ENCODE data around the gene ATP4A. TPM values are rescaled to one million over a fixed set of nuclear protein-coding genes. Genes with fewer than 3 reads are reported as not detected.

The ATP4A gene
- total RNA-seq, 3 donors from 2014 or later (not counting 1 experiment from before 2014, with no cell fraction given): not detected

DNA sequence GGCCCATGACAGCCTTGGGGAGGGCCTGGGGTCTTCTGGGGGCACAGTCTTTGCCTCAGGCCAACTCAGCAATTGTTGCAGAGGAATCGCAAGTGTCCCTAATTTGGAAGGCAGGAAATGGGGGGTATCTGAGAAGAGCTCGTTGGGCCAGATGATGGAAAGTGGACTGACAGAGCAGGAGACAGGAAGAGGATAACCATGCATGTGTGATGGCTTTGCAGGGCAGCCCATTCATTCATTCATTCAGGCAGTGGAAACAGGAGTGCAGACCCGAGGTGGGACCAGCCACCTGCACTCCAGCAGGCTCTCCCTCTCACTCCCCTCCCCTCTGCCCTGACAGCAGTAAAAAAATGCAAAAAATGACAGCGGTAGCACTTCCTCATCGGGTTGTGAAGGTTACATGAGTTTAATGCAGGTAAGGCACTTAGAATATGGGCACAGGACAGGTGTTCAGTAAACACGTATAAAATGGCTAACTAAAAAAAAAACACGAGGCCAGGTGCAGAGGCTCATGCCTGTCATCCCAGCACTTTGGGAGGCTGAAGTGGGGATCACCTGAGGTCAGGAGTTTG is 23.0 kb downstream of the ATP4A start:
- Histone ChIP-seq H3K27me3 (ENCODE audit: control insufficient read depth, insufficient read depth, low read length) (no peaks in the 10 kb centered on the region), H3K36me3 (ENCODE audit: control insufficient read depth, insufficient read depth, low read length) (no peaks in the 10 kb centered on the region), H3K9me3 (ENCODE audit: control insufficient read depth, insufficient read depth, low read length) (no peaks in the 10 kb centered on the region), H3K27ac (ENCODE audit: low read length) (no peak overlapping the region), H3K4me3 (ENCODE audit: low read length) (no peak overlapping the region), H3K4me1 (ENCODE audit: control insufficient read depth, insufficient read depth, low read length) (peaks cover 27% of the 10 kb centered on the region)
- Mint-ChIP-seq H3K27me3 (ENCODE audit: low read depth in 2 of 2) (no peaks in the 10 kb centered on the region), H3K9me3 (no peaks in the 10 kb centered on the region), H3K27ac (no peak overlapping the region), H3K4me3 (peak overlapping the region; percentile 60), H3K4me1 (peaks cover 14 to 31% of the 10 kb centered on the region in 2 donors), H3K36me3 (no peaks in the 10 kb centered on the region)
- intact Hi-C loops (cut with micrococcal nuclease): no loop called here
- DNase-seq (no peak), ATAC-seq (no peak)
- 56% methylated on average over 7 of the region's 7 CpGs for WGBS (ENCODE audit: insufficient coverage)
- TF ChIP-seq, protein P1, sequence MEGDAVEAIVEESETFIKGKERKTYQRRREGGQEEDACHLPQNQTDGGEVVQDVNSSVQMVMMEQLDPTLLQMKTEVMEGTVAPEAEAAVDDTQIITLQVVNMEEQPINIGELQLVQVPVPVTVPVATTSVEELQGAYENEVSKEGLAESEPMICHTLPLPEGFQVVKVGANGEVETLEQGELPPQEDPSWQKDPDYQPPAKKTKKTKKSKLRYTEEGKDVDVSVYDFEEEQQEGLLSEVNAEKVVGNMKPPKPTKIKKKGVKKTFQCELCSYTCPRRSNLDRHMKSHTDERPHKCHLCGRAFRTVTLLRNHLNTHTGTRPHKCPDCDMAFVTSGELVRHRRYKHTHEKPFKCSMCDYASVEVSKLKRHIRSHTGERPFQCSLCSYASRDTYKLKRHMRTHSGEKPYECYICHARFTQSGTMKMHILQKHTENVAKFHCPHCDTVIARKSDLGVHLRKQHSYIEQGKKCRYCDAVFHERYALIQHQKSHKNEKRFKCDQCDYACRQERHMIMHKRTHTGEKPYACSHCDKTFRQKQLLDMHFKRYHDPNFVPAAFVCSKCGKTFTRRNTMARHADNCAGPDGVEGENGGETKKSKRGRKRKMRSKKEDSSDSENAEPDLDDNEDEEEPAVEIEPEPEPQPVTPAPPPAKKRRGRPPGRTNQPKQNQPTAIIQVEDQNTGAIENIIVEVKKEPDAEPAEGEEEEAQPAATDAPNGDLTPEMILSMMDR (IDR thresholded peaks at IDR 0.05): no peak

DNA sequence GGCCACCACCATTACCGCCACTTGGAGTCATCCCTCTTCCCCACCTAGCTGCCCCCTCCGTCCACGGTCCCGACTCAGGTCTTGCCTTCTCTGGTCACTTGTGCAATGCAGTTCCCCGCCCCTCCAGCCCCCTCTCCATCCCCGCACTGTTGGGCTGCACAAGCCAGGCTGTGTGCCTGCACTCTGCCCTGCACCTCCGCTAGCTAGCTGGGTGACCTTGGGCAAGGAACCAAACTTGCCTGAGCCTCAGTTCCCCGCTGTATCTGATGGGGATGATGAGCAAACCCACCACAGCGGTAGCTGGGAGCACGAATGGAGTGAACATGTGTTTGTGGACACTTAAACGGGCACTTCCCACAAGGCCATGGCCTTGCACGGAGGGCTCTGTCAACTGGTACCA is 23.6 kb downstream of the ATP4A start:
- Histone ChIP-seq H3K4me3 (ENCODE audit: low read length) (no peak overlapping the region), H3K9me3 (ENCODE audit: control insufficient read depth, insufficient read depth, low read length) (no peaks in the 10 kb centered on the region), H3K27ac (ENCODE audit: low read length) (no peak overlapping the region), H3K27me3 (ENCODE audit: control insufficient read depth, insufficient read depth, low read length) (no peaks in the 10 kb centered on the region), H3K4me1 (ENCODE audit: control insufficient read depth, insufficient read depth, low read length) (peaks cover 24% of the 10 kb centered on the region), H3K36me3 (ENCODE audit: control insufficient read depth, insufficient read depth, low read length) (no peaks in the 10 kb centered on the region)
- no peak overlapping the region for H3K27ac Mint-ChIP-seq
- DNase-seq (no peak), ATAC-seq (no peak)
- no peaks in the 10 kb centered on the region for H3K9me3 Mint-ChIP-seq
- intact Hi-C loops (cut with micrococcal nuclease): no loop called here
- H3K4me1 Mint-ChIP-seq: peaks cover 13 to 33% of the 10 kb centered on the region in 2 donors
- H3K27me3 Mint-ChIP-seq (ENCODE audit: low read depth in 2 of 2): peaks cover 0 to 1% of the 10 kb centered on the region in 2 donors
- TF ChIP-seq, protein P1 (IDR thresholded peaks at IDR 0.05): no peak
- no peak overlapping the region for H3K4me3 Mint-ChIP-seq
- H3K36me3 Mint-ChIP-seq: no peaks in the 10 kb centered on the region
- WGBS (ENCODE audit: insufficient coverage): 92% methylated on average over 12 of the region's 12 CpGs

DNA sequence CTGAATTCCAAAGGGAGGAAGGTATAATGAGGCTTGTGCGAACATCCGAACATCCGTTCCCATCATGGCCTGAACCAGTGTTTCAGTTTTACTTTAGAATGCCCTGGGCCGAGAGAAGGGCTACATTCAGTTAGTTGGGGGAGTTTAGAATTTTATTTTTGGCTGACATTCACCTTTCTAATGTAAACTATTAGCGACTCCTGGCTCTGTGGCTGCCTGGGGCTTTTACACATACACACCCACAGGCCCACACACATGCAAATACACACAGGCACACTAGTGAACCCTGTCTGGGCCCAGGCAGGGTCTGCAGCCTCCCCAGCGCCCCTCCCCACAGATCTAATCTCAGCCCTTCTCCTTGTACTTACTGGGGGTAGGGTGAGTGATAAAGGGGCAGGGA is 24.1 kb downstream of the ATP4A start:
- Histone ChIP-seq H3K4me1 (ENCODE audit: control insufficient read depth, insufficient read depth, low read length) (peaks cover 24% of the 10 kb centered on the region), H3K27me3 (ENCODE audit: control insufficient read depth, insufficient read depth, low read length) (no peaks in the 10 kb centered on the region), H3K4me3 (ENCODE audit: low read length) (no peak overlapping the region), H3K27ac (ENCODE audit: low read length) (no peak overlapping the region), H3K9me3 (ENCODE audit: control insufficient read depth, insufficient read depth, low read length) (no peaks in the 10 kb centered on the region), H3K36me3 (ENCODE audit: control insufficient read depth, insufficient read depth, low read length) (no peaks in the 10 kb centered on the region)
- Mint-ChIP-seq H3K27me3 (ENCODE audit: low read depth in 2 of 2) (peaks cover 0 to 2% of the 10 kb centered on the region in 2 donors), H3K9me3 (no peaks in the 10 kb centered on the region), H3K27ac (no peak overlapping the region), H3K36me3 (no peaks in the 10 kb centered on the region), H3K4me1 (peaks cover 7 to 30% of the 10 kb centered on the region in 2 donors), H3K4me3 (no peak overlapping the region)
- intact Hi-C loops (cut with micrococcal nuclease): no loop called here
- TF ChIP-seq, protein P1 (IDR thresholded peaks at IDR 0.05): no peak
- 67% methylated on average over 4 of the region's 6 CpGs for WGBS (ENCODE audit: insufficient coverage)
- DNase-seq: no peak
- no peak for ATAC-seq
